Activated T-cell treated with anti-CD3 and anti-CD28 coated beads for 48 hours (primary cell): ENCODE measurements around the gene BPHL.
"Not testable (repeated sequence)": the region's sequence is repeated elsewhere in the genome, so short reads cannot be mapped to it uniquely, and the experiment has no call there.

Source experiments
- DNase-seq: peaks from one replicate; pipeline ENCODE4 v3.0.0-alpha.2; 2020; ENCODE audit warnings: low read depth

BPHL gene

DNA sequence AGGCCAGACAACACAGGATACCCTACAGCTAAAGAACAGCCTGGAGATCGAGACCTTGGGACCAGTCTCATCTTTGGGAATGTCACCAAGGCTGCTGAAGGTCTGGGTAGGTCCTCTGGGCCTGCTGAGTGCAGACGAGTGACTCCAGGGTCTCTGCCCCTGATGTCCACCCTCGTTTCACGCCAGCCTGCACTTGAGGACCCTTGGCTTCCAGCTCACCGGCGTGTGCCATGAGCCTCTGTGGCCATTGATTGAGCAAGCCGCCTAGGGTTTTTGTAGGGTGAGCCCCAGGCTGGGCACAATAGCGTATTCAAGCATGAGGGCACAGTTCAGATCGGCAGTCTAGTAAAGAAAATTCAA is 4.3 kb downstream of the BPHL start:
- no peak for DNase-seq

DNA sequence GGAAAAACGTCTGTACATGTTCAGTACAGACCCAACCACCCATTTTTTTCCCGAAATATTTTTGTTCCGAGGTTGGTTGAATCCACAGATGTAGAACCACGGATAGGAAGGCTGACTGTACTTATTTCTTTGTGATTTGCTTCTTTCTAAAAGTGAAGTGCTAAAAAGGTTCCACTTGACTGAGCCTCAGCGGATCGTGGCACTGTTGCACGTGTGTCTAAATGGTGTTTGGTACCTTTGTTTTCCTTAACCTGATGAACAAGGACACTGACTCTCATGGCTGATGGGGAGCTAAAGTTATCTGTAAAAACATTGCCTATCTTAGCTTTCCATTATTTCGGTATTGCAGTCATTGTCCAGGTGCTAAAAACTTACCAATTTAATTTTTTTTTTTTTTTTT is 6.2 kb downstream of the BPHL start:
- DNase-seq = no peak

DNA sequence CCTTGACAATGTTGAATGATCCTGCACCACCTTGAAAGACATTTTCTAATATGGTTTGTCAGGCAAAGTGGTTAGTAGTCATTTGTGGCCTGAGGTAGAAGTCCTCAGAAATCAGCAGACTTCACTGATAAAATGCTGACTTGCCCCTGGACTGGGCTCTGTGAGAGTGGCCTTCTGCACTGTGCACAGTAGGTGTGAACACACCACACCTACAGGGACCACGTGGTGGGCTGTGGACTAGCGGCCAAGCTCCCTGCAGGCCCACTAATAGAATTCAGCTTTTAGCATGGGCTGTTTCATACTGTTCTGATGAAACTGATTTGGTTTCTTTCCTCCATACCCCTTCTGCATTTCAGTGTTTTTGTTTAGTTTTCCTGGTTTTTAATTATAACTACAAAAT is 7.3 kb downstream of the BPHL start:
- no peak for DNase-seq

DNA sequence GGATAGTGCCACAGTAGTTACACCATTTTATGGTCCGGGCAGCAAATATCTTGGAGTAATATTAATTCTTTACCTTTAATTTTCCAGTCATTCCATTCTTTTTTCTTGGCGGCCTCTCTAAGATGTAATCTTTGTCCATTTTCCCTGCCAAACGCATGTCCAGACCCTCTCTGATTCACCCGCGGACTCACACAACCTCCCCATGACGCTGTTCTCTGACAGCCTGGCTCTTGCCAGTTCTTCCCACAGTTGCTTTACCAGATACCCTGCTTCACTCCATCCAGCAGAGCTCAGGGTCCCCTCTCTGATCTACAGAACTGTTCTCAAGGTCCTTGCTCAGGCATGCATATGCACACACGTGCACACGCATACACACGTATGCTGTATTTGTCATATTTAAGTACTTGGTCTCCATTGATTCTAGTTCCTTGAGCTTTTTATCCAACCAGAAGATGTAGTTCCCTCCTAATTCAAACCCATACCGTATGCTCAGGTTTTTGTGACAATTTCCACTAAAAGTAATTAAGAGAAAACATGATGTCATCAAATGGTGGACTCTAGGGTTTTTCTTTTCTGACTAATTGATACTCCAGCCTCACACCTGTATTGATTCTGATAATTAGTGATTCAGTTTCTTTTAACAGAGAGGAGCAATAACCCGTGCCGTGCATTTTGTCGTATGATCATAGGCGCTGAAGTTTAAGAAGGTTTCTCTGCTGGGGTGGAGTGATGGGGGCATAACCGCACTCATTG is 10.0 kb downstream of the BPHL start:
- DNase-seq = no peak

DNA sequence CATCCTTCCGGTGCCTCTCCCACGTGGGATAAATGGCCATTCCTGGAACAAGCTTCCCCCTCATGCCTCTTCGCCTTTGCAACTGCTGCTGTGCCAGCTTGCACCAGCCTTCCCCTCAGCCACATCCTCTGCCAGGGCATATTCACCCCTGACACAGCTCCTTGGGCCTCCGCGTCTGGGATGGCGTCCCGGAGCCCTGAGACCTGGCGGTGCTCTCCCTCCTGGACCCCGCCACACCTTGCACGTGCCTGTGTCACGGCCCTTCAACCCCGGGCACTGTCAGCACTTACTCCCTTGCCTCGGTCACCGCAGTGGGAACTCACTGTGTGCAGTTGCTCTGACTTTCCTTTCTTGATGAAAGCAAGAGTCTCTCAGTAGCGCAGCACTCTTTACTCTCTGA is 13.2 kb downstream of the BPHL start:
- DNase-seq = no peak

DNA sequence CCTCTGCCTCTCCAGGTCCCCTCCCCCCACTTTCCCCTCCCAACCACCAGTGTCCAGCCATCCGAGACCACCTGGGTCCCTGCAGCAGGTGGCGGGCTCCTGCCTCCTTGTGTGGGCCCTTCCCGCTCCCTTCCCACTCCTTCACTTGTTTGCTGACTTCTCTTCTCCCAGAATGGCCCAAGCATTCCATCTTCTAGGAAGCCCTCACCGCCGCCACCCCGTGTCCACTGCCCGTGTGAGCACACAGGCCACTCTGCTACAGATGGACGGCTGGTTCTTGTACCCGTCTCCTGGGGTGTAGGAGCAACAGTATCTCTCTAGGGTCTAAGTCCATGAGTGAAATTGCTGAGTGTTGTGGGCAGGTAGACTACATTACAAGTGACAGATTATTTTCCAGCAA is 15.0 kb downstream of the BPHL start:
- DNase-seq = no peak

DNA sequence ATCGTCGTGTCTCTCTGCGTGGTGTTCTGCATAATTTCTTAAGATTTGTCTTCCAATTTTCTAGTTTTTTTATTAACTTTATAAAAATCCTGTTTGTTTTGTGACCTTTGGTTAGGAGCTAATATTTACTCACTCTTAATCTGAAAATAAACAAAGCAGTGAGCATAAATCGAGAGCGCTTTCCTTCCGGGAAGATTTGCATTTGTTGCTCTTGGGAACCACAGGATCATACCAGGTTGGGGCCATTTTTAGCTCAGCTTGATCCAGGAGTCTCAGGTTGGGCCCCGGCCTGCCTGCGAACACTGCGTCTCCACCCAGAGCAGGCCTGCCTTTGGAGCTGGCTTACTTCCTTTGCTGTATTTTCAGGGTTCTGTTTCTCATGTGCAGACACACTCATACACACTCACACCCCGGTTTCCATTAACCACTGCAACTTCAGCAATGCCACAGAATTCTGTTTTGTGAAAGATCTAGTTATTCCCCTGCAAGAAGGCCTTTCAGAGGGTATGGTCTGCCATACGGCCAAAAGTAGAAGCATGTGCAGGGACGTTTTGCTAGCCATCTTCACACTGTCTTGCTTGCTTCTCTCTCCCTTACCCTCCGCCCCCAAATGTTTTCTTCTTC is 17.3 kb downstream of the BPHL start:
- no peak for DNase-seq

DNA sequence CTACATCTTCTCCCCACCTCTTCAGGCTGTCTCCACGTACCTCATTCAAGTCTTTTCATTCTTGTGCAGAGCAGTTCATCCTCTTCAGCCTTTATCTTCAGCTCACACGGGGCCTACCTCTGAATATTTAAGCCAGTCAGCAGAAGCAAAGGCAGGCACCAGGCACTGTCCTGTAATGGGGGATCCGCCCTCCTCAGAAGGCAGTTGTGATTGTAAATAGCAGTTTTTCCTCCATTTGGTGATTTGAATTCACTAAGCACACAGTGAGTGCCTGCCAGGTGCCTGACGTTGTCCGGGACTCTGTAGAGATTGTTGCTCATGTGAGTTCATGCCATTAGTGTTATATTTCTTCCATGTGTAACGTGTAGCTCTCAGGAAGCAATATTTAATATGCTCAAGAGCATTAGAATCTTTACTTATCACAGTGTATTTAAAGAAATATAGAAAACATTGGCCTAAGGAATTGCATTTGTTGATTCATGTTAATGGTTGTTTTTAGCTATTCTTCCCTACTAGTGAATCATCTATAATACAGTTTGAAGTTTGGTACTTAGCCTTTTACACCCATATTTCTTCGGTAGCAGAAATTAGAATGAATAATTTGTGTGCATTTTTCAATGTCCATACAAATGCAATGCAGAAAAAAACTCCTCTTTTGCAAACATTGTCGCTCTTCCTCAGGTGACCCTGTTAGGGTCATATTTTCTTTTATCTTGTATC is 17.9 kb downstream of the BPHL start:
- no peak for DNase-seq

DNA sequence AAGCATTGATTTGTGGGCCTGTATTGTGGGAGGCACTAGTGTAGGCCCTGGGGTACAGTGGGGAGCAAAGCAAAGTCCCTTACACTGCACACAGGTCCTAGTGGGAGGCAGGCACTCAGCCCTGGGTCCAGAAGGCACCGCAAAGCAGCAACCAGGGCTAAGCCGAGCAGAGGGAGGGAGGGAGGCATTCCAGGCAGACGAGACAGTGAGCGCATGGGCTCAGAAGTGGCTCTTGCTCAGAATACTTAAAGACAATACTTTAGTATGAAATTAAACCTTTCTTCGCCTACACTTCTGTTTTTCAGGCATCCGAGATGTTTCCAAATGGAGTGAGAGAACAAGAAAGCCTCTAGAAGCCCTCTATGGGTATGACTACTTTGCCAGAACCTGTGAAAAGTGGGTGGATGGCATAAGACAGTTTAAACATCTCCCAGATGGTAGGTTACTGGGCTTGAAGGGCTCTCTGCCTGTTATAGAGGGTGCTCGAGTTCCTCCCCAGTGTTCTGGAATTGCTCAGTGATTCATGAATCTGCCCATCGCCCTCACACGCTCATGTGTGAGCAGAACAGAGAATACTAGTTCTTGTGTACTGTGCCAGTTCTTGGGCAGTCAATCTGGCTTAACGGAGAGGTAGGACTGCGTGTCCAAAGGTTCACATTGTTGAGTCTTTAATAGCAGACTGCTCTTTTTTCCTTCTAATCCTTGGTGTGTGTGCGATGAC is 18.7 kb downstream of the BPHL start:
- DNase-seq = no peak

DNA sequence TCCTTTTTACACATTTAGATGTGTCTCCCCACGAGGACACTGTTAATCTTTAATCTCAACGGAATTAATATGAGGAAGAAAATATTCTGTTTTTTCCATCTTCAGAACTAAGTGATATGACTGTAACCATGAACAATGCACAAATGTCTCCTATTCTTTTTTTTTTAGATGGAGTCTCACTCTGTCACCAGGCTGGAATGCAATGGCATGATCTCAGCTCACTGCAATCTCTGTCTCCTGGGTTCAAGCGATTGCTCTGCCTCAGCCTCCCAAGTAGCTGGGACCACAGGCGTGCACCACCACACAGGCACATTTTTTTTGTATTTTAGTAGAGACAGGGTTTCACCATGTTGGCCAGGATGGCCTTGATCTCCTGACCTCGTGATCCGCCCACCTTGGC is 19.4 kb downstream of the BPHL start:
- not testable (repeated sequence) for DNase-seq

DNA sequence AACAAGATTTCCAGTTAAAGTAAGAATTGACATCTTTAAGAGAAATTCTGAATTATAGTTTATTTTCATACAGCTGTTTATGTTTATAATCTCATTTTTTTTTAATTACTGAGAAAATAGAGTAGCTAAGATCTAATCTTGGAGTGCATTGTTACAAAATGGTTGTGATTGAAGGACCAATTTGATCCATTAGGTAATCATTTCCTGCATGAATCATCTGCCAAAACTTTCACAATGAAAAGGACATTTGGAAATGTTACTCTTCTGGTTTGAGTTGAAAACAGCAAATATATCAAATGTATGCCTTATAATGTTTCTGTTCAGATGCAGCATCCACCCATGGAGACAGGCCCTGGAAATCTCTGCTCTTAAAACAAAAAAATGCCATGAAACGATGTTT is 19.8 kb downstream of the BPHL start:
- no peak for DNase-seq

DNA sequence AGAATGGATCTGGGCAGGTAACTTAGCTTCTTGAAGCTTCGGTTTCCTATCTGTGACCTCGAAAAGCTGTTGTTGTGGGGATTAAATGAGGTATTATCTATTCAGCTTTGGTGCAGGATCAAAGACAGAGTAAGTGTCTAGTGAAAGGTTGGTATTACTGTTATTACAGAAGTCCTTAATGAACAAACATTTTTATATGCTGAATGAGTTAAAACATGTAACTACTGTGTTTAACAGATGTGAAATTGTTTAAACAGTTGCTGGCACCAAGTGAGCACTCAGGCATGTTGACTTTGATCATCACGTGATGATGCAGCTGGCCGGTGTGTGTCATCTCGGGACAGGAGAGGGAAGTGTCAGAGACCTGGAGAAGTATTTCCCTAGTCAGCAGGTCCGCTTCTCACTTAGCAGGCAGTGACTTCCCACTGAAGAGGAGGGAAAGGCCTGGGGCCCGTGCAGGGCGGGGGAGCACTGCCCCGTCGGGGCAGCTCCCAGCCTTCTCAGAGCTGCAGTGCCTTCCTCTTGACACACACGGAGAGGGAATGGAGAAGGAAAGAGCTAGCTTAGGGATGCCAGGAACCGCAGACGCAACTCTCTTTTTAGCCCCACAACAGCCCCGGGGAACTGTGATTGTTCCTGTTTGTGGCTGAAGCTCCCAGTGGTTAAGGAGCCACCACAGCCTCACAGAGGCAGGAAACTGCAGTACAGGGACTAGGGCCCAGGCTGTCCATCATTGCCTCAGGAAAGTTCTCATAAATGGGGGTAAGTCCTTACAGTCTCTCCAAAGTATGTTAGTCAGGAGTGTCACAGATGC is 20.8 kb downstream of the BPHL start:
- DNase-seq = no peak

DNA sequence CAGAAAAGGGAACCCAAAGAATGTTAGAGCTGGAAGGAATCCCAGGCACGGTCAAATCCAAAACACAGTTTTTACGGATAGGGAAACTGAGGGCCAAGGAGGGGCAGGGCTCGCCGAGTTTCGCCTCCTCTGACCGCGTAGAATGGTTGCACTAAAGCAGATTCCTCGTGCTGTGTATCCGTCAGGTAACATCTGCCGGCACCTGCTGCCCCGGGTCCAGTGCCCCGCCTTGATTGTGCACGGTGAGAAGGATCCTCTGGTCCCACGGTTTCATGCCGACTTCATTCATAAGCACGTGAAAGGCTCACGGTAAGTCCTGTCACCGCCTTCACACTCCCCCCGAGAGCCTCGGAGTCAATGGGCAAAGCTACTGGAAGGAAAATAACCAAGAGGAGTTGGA is 21.7 kb downstream of the BPHL start:
- no peak for DNase-seq

DNA sequence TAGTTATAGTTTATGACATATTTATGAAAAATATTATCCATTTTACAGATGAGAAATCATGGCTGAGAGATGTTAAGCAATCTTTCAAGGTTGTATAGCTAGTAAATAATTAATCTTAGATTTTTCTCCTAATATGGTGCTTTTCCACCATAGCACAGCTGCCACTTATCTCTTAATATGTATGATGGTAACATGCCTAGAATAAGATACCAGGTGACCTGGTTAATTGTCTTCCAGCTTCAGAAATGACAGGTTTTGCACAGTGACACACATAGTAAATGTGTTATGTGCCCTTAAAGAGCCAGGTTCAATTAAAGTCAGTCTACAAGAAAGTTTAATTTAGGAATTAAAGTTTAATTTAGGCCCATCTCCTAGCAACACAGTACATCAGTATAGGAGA is 24.0 kb downstream of the BPHL start:
- no peak for DNase-seq

DNA sequence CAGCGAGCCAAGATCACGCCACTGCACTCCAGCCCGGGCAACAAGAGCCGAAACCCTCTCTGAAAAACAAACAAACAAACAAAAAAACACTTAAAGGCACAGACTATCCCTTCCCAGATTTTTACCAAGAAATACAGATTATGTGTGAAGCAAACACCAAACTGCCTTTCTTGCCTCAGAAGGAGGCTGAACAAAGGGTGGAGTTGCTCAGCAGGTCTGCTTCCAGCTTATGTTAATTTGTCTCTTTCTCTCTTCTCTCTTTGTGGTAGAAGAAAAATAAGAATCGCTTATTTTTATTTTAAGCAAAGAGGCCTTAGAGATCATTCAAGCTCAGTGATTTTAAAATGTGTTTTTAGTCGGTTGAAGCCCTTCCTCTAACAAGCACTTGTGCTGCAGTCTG is 24.6 kb downstream of the BPHL start:
- no peak for DNase-seq

DNA sequence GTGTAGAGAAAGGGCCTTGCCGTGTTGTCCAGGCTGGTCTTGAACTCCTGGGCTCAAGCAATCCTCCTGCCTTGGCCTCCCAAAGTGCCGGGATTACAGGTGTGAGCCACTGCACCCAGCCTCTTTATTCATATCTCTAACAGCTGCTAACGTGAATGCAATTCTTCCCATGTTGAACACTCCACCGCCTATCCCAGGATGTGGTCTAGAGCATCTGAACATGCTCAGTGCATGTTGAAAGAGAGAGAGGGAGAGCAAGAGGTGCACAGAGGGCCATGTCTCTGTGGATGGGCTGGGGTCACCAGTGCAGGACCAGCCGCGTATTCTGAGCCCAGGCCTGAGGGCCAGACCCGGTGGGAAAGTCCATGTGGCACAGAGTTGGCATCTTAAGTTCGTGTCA is 26.1 kb downstream of the BPHL start:
- DNase-seq = no peak

DNA sequence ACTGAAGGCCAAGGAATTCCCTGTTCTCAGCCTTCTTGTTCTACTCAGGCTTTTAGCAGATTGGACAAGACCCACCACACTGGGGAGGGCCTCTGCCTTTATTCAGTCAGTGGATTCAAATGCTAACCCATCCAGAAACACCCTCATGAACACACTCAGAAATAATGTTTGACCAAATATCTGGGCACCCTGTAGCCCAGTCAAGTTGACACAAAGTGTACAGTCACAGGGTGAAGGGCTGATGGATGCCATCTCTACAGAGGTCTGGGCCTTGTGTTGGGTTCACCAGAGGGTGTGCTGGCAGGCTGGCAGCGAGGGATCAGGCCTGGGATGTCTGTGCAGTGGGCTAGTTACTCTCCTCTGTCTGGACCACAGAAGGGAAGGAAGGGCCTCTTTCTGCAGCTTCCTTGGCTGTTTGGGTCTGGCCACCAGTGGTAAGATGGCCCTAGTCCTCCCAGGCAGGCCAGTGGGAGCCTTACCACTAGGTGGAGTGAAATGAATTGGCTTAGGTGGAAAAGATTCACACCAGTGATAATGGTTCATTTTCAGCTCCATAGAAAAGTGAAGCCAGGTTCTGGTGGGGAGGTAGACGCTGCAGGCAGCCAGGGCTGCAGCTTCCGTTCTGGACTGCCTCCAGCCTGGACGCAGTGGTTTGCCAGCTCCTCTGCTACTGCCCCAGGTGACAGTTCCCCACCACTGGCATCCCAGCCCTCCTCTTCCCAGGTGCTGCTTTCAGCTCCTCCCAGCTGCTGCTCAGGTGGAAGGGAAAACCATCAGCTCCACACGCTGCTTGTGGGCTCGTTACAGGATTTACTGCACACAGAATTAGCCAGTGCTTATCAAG is 29.6 kb downstream of the BPHL start:
- DNase-seq = no peak

DNA sequence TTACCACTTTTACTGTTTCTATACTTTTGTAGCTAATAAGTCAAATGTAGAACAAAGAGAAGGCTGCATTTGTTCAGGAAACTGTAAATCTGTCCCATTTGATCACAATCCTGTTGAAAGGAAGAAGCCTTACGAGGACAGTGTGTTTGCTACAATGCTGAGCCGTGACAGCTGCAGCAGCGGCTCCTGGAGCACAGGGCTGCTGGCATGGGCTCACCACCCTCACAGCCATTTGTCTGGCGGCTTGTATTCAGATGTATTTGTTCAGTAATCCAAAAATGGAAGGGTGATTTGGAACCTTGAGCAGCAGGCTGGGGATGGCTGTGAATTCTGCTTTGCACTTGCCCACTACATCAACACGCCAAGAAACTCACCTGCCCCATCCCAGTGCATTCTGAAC is 33.2 kb downstream of the BPHL start:
- DNase-seq = no peak

DNA sequence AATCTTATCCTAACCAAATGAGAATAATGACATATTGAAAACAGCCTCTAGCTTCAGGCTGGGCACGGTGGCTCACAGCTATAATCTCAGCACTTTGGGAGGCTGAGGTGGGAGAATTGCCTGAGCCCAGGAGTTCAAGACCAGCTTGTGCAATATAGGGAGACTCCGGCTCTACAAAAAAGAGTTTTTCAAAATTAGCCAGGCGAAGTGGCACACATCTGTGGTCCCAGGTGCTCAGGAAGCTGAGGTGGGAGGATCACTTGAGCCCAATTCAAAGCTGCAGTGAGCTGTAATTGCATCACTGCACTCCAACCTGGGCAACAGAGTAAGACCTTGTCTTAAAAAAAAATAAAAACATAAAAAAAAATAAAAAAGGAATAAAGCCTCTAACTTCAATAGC is 34.2 kb downstream of the BPHL start:
- no peak for DNase-seq

DNA sequence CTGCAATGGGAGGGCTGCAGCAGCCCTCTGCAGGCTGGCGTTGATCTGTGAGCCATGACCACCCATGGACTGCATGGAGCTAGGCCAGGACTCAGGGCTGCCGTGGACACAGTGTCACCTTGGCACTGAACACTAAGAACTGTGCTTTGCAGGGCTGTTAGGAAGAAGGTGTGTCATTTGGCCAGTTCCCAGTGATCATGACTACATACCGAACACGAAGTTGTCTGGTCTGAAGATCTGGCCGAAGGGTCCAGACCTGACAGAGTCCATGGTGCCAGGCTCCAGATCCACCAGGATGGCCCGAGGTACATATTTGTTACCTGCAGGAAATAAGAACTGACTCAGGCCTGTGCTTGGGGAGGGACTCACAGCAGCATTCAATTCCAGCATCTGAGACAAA is 36.9 kb downstream of the BPHL start:
- not testable (repeated sequence) for DNase-seq
